Measurements from ENCODE around the gene TNFSF12.

DNA sequence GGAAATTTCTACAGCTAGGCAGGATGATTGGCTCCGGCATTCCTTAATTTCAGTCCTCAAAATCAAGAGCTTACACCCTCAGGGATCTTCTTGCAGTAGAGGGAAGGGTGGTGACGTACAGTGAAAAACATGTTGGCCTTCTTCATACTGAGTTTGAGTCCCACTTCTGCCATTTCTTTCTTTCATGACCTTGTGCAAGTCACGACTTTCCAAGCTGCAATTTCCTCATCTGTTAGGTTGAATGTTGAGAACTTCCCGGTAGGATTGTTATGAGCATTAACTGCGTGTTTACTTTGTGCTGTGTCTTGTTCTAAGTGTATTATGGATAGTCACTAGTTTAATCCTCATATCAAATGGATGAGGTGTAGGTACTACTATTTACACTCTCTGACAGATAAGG, 20.7 kb downstream of the TNFSF12 start:
- no peak for TF ChIP-seq EZH2phosphoT487 (IDR thresholded peaks at IDR 0.05; ENCODE audit: borderline replicate concordance, low read depth, low read length)
- TF ChIP-seq, protein P1, sequence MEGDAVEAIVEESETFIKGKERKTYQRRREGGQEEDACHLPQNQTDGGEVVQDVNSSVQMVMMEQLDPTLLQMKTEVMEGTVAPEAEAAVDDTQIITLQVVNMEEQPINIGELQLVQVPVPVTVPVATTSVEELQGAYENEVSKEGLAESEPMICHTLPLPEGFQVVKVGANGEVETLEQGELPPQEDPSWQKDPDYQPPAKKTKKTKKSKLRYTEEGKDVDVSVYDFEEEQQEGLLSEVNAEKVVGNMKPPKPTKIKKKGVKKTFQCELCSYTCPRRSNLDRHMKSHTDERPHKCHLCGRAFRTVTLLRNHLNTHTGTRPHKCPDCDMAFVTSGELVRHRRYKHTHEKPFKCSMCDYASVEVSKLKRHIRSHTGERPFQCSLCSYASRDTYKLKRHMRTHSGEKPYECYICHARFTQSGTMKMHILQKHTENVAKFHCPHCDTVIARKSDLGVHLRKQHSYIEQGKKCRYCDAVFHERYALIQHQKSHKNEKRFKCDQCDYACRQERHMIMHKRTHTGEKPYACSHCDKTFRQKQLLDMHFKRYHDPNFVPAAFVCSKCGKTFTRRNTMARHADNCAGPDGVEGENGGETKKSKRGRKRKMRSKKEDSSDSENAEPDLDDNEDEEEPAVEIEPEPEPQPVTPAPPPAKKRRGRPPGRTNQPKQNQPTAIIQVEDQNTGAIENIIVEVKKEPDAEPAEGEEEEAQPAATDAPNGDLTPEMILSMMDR (conservative IDR thresholded peaks at IDR 0.05; ENCODE audit: low read length), result no peak
